Activated gamma-delta T cell (primary cell): ENCODE measurements around the gene TMIE.

Experiments used
- DNase-seq: peaks from one replicate; lab custom pipeline; 2025; lab: John Stamatoyannopoulos, UW

TMIE gene

DNA sequence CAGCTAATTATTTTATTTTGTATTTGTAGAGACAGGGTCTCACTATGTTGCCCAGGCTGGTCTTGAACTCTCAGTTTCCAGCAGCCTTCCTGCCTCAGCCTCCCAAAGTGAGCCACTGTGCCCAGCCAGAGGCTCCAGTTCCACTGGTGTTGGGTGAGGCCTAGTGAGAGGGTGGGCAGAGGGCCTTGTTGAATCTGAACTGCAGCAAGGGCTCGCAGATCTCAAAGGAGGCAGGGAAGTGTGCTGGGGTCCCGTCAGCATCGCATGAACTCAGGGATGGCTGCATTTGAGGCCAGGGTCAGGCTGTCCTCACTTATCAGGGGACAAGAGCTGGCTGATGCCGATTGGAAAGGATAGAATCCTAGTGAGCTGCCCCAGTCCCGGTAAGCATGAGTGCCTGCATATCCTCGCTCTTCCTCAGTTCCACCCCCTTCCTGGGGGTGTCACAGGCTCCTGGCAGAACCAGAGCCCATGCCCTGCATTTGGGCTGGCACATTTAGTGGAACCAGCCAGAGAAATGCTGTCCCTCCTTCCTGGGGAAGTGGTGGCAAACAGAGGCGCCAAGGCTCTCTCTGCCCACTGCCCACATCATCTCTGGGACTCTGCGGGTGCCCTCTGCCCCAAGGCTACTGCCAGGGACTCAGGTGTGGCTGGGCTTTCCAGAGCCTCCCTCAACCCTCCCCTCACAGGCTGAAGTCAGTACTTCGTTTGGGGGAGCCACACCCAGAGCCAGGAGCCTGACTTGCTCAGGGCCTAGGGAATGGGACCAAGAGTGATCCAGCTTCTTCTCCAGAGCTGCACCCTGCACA is 31.8 kb upstream of the TMIE start:
- DNase-seq = no peak

DNA sequence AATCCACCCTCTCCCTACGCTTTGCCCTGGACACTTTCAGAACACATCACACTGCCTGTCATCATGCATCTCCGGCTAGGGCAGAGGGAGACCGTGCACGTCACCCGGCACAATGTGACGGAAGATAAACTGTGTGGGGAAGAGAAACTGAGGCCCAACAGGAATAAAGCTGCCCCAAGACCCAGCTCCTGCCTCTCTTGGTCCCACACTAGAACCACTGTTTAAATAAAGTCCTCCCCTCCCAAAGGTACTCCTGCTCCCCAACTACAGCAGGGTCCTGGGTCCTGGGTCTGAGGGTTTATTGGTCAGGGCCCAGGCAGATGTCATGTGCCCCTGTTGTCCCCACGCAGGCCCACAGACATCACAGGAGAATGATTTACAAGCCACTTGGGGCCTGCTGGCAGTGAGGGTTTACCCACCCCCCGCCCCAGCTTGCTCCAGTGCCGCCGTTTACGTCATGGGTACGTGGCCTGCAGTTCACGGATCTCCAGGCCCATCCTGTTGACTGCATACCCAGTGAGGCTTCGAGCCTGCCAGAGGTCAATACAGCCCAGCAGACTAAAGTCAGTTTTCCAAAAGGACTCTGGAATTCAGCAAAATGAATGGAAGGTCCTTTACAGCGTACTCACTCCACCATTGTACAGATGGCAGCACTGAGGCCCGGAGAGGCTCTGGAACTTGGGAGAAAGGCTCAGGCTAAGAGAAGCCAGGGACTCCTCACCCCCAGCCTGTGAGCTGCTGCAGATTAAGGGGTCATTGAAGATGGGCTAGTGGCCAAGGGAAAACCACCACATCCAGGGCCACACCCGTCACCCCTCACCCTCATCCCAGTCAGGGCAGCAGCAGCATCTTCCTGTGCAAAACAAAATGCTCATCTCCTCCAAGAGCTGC is 30.9 kb upstream of the TMIE start:
- no peak for DNase-seq

DNA sequence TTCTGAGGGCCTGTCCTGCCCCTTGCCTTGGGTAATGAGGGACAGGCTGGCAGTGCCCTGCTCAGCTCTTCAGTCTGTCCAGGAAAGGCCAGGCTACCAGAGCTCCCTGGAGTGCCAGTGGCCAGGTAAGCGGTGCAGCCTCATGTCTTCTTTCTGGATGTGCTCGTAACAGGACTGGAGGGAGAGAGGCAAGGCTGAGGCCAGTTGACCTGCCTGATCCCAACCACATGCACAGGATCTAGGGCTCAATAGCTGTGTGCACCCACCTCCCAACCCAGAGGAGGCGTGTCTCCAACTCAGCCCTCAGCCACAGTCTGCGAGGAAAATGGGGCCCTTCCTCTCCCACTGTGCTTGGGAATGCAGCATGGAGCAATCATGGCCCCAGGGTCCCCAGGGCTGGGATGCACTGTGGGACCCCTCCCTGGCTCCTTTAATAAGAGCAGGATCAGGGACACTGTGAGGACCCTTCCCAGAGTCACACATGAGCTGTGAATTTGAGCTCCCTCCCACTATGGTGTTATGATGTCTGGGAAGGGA is 30.2 kb upstream of the TMIE start:
- DNase-seq = no peak

DNA sequence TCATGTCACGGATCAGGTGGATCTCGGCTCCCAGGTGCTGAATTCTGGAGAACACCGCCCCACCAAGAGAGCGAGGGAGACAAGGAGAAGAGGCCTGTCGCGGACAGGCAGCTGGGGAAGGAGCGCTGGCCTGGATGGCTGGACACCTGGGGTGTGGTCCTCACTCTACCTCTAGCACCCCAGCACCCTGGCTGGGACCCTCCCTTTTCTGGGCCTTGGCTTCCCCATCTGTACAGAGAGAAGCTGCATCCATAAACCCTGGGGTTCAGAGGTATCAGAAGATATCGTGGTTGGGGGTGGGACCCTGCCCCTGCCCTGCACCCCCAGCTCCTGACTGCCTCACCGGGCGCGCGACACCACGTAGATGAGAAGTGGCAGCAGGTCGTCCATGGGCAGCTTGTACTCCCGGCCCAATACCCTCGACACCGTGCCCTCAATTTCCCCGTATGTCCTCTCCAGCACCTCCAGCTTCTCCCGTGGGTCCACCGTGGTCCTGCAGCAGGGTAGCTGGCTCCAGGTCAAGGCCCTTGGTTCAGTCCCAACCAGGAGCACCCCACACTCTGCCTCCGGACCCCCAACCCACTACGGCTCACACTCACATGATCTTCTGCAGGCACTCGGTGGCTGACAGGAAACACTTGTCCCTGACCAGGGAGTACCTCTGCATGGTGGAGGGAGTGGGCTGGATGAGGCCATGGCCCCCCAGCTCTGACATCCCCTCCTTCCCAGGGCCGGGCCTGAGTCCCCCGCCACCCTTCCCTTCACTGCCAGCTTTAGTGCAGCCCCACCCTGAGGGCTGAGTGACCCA is 29.4 kb upstream of the TMIE start:
- DNase-seq = no peak

DNA sequence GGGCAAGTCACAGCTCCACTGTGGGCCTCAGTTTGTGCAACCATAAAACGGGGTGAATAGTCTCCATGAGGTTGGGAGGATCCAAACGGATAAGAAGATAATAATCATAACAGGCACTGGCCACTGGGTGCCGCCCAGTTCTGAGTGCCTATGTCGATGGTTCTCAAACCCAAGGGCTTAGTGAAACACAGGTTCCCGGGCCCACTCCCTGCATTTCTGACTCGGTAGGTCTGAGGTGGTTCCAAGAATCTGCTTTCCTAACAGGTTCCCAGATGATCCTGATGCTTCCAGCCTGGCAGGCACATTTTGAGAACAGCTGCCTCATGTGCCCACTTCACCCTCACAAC is 28.9 kb upstream of the TMIE start:
- no peak for DNase-seq

DNA sequence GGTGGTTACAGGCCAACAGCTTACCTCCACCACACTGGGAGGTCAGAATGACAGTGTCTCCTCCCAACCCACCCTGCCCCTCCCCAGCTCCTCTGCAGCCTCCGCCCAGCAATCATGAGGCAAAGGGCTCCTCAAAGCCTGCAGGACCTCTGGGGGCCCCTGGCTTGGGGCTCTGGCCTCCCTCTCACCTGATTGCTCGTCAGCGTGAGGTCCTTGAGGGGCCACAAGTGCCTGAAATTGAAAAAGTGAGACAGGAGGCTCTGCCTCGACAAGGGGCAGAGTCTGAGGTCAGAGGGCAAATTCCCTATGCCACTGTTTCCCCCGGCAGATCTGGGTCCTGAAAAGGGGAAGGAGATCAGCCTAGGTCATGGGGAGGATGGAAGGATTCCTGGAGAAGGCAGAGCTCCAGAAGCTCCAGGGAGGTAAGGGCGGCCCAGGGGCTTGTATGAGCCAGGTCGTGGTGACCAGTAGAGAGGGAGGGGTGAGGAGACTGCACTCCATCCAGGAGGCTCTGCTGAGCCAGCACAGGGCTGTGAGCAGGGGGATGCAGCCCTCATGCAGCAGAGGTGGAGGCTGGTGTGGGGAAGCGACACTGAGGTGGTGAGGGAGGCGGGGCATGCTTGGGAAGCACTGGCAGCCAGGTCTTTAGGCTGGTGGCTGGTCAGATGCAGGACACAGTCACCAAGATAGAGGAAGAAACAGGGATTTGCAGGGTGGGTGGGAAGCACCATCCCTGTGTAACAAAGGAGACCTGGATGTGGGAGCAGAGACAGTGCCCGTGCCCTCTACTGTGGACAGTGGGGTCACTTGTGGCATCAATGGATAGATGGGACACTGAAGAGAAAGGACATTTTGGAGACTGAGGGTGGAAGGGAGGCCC is 27.8 kb upstream of the TMIE start:
- no peak for DNase-seq

DNA sequence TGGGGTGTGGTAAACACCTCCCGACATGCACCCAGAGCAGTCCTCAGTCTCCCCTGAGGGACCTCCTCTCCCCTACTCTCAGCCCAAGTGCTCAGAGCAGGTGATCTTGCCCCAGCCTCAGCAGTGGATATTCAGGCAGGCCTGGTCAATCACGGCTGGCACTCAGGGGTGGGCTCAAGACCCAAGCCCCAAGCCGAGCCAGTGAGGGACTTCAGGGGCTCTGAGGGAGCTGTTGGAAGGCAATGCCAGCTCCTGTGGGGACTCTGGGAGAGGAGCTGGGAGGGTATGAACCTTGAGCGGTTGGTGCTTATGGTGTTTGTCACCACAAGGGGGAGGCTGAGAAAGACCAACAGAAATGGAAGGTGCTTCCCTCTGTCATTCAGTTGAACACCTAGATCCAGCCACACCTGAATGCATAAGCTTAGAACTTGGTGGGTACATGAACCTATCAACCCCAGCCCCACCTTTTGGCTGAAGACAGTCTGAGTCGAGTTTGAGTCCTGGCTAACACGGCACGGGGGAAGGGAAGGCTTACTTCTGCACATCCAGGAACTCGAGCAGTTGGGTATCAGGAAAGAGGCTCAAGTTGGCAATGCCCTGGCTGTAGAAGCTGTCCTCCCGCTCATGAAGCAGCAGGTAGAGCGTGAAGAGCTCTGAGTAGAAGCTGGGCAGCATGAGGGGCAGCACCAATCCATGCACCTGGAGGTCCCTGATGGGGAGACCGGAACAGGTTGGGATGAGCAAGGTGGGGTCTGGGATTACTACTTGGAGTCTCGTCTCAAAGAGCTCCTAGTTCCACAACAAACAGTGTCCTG is 27.0 kb upstream of the TMIE start:
- DNase-seq = no peak

DNA sequence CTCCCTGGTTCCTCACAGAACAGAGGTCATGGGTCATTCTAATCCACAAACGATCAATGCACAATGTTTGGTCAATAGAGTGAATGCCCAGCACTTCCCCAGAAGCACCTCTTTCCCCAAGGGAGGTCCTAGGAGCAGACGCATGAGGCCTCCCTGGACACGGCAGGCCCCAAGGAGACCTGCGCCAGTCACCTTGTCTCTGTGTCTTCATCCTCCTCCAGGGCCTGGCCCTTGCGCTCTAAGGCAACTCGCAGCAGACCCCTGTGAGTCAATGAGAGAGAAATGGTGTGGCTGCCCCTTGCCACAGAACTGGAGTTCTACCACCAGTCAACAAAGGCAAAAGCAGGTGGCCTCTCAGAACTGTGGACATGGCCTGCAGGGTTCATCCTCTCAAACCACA is 25.8 kb upstream of the TMIE start:
- DNase-seq = no peak

DNA sequence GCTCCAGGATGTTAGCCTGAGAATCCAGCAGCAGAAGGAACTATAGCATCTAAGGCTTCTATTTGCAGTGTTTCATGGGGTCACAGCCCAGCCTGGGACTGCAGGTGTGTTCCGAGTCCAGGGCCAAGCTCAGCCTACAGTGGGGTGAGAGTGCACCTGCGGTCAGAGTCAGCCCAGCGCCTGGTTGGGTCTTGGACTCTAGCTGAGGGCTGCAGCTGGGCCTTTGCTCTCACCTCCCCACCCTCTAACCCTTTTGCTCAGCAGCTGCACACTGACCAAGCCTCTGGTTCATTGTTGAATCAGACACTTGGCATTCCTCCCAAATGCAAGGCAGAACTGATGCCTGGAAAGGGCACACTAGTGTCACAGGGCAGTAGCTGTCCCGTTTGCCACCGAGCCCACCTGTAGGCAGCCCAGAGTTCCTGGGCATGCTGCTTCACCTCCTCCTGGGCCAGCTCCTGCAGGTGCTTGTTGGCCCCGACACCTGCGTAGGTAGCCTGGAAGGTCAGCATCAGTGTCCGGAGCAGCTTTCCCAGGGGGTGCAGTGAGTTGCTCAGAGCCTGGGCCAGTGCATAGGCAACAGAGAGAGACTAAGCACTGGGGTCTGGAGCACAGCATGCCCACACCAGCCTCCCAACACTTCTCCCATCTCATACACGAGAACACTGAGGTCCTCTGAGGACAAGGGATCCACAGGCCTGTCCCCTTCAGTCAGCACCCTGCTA is 25.2 kb upstream of the TMIE start:
- DNase-seq = no peak

DNA sequence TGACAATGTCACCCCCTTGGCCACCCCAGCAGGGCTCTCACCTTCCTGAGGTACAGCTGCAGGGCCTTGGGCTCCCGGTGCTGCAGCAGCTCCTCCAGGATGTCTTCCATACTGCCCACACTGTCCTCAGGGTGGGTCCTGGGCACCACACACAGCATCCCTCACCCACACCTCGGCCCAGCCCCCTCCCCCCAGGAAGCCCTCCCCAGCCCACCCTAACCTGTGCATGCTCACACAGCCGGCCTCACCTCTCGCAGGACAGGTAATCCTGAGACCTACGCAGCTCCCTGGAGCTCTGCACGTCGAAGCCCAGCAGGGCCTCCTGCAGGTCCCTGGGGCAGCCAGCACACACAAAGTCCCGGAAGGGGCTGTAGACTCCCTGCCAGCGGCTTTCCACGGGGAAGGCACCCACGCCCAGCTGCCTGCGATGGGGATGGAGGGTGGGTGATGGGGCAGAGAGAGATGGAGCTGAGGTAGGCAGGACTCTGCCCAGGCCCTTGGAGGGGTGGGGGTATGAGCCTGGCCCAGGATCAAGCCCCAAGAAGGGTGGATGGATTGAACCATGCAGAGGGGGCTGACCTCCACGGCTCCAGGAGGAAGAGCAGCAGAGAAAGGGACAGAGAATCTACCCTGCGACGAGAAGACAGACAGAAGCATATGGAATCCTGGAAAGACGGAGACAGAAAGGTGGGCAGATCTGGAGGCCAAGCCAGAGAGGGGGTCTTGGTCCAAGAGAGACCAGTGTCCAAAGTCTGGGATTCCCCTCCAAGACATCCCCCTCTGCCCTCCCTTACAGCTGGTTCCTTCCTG is 24.4 kb upstream of the TMIE start:
- no peak for DNase-seq

DNA sequence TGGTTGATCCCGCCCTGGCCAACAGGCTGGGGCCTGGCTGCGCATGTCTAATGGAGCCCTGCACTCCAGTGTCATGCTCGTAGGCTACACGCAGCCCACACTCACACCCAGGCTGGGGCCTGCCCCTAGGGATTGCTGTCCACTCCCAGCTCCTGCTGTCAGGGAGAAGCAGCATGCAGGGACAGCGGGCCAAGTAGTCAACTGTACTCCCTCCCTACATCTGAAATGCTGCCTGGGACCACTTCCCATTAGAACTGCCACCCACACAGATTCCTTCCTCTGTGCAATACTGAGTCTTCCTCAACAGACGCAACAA is 23.8 kb upstream of the TMIE start:
- DNase-seq = no peak

DNA sequence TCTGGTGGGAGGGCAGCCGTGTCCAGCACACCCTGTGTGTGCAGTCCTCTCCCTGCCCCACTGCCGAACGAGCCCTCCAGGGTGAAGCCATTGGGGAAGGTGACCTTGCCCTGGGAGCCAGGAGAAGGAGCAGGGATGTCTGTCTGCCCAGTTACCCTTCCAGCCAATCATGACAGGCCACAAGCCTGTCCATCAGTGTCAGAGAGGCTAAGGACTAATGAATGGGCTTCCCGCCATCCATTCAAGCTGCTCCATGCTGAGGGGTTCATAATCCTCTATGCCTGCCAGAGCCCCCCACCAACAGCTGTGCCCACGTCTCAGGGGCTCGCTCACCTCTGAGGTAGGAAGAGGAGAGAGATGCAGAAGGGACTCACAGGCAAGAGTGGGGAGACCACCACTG is 22.9 kb upstream of the TMIE start:
- DNase-seq = no peak

DNA sequence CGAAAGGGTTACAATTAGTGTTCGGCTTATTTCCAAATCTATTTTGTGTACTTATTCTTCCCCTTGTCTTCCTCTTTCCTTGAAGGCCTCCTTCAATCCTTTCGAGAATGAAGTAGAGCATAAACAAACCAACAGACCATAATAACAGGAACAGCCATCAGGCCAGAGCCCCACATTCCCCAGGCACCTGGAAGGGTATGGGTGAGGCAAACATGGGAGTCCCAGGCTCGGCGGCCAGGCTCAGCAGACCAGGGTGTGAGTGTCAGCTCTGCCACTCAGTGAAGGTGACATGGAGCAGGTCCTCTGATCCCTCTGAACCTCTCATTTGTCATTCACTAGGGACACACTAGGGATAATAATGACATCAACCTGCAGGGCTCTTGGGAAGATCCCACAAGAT is 21.5 kb upstream of the TMIE start:
- DNase-seq = no peak

DNA sequence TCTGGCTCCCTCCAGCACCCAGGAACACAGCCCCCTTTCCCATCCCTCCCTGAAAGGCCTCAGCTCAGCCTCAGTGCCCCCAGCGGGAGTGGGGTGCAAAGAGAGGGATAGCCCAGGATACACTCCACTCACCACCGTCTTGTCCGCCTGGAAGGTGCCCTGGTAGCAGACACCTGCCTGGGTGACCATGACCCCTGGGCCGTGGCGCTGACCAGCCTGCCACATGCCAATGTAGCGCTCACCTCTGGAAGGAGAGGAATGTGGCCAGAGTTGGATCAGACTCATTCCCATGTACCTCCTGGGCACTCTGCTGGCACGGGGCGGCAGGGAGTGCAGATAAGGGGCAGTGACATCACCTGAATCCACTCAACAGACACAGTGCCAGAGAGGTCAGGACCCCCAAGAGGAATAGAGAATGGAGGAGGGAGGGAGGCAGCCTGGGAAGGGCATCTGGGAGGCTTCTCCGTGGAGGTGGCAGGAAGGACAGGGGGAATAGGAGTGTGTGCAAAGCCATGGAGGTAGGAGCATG is 20.8 kb upstream of the TMIE start:
- no peak for DNase-seq

DNA sequence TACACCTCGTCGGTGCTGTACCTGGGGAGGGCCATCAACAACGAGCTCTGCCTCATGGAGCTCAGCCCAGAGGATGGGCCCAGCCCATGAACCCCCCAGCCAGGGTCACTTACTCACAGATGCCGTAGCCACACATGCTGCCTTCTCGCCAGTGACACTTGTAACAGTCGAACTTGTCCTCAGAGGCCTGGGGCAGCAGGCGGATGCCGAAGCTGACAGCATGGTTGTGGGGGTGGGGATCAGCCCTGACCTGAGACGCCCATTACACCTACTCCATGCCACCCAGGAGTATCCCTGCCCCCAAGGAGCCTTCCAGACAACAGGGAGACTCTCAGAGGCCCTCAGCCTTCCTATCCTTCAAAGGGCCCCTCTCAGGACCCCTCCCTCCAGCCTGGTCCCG is 19.8 kb upstream of the TMIE start:
- no peak for DNase-seq

DNA sequence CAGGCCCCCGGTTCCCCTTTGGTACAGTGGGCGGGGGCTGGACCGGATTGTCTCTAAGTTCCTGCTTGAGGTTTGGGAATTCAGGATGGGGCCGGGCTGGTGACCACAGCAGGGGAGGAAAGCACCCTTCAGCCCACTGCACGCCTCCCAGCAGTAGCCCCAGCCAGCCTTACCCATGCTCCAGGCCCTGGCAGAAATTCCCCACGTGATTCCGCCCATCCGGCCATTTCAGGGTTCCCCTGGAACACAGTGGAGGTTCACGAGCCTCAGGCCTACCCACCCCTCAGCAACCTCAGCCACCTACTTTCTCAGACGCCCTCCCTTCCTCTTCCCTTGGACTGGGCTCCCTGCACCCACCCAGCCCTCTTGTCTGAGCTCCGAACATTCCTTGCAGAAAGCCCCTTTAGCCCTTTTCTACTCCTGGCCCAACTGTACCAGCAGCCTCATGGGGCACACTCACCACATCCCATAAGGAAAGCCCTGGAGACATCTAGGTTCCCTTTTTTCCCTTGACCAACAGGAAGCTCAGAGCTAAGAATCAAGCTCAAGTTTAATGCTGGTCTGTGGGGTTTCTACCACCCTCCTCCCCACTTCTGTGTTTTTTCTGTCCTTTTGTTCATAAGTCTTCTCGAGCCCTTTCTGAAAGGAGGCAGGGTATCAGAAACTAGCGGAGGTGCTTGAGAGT is 19.2 kb upstream of the TMIE start:
- DNase-seq = no peak

DNA sequence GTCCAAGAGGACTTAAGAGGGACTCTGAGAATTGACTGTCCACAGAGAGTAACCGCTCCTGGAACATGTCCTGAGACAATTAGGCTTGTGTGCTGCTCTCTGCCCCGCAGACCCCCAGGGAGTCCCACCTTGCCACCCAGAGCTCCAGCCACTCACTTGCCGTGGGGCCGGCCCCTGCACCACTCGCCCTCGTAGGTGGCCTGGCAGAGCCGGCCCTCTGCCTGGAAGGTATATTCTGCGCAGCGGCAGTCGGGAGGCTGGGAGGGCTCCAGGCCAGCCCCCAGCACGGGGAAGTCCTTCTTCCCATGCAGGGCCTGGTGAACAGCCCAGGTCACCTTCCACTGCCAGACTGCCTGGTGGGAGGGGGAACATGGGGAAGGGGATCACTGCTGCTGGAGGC is 18.2 kb upstream of the TMIE start:
- DNase-seq = no peak

DNA sequence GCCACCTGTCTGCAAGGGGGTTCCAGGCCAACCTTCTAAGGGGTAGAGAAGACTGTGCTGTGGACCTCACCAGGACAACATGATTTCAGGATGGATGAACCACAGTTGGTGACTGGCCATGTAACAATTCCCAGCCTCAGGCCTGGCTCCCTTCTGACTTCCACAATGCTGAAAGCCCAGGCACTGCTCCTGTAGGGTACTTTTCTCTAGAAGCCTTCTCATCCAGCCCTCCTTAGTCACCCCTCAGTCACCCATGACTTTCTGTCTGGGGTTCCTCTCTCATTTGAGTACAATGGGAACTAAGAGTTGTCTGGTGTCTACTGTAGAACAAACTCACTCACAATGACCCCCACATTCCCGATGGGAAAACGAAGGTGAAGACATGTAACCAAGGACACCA is 16.3 kb upstream of the TMIE start:
- no peak for DNase-seq
